GM23248 (cell line): ENCODE results near the gene FAM151A. TPM values are rescaled to one million over a fixed set of nuclear protein-coding genes. Genes with fewer than 3 reads are reported as not detected.

Experiments used
- DNase-seq: peaks from one replicate; pipeline ENCODE4 v3.0.0-alpha.2; 2015
- H2AFZ ChIP-seq: fragments of 200-600 bp; sonication (generic); 2 replicates; pipeline ENCODE4 v1.6.1; 2016; ENCODE audit warnings: antibody characterized with exemption
- H3F3A ChIP-seq: fragments of 200-600 bp; sonication (generic); 2 replicates; pipeline ENCODE4 v1.6.1; 2016; ENCODE audit warnings: mild to moderate bottlenecking, antibody characterized with exemption, mixed run types; ENCODE audit not compliant: insufficient read depth
- H3K27ac ChIP-seq: fragments of 200-600 bp; sonication (generic); 2 replicates; pipeline ENCODE4 v1.5.1; 2016; ENCODE audit warnings: mild to moderate bottlenecking
- H3K27me3 ChIP-seq: fragments of 200-600 bp; sonication (generic); replicated peaks from 2 replicates; pipeline ENCODE4 v1.6.1; 2016; ENCODE audit warnings: mild to moderate bottlenecking; ENCODE audit not compliant: insufficient read depth
- H3K36me3 ChIP-seq: fragments of 200-600 bp; sonication (generic); 2 replicates; pipeline ENCODE4 v1.6.1; 2016; ENCODE audit warnings: low read depth, mild to moderate bottlenecking
- H3K4me1 ChIP-seq: fragments of 200-600 bp; sonication (generic); 2 replicates; pipeline ENCODE4 v1.6.1; 2016; ENCODE audit warnings: mild to moderate bottlenecking; ENCODE audit not compliant: insufficient read depth
- H3K4me2 ChIP-seq: fragments of 200-600 bp; sonication (generic); one replicate; pipeline ENCODE4 v1.6.1; 2016; ENCODE audit warnings: mild to moderate bottlenecking; ENCODE audit not compliant: unreplicated experiment
- H3K4me3 ChIP-seq: fragments of 200-600 bp; sonication (generic); 2 replicates; pipeline ENCODE4 v1.5.1; 2016; ENCODE audit warnings: mild to moderate bottlenecking
- H3K79me2 ChIP-seq: fragments of 200-600 bp; sonication (generic); 2 replicates; pipeline ENCODE4 v1.6.1; 2016; ENCODE audit warnings: mild to moderate bottlenecking; ENCODE audit not compliant: insufficient read depth
- H3K9ac ChIP-seq: fragments of 200-600 bp; sonication (generic); 2 replicates; pipeline ENCODE4 v1.6.1; 2016; ENCODE audit warnings: mild to moderate bottlenecking
- H3K9me2 ChIP-seq: fragments of 200-600 bp; sonication (generic); 2 replicates; pipeline ENCODE4 v1.6.1; 2016; ENCODE audit warnings: mixed run types, mild to moderate bottlenecking, moderate library complexity; ENCODE audit not compliant: insufficient read depth
- H3K9me3 ChIP-seq: fragments of 200-600 bp; sonication (generic); one replicate; pipeline ENCODE4 v1.6.1; 2017; ENCODE audit warnings: low read depth
- H4K20me1 ChIP-seq: fragments of 200-600 bp; sonication (generic); 2 replicates; pipeline ENCODE4 v1.6.0; 2016; ENCODE audit not compliant: insufficient read depth
- EZH2 ChIP-seq: fragments of 200-600 bp; sonication (generic); IDR thresholded peaks from 2 replicates; pipeline ENCODE4 v1.6.1; 2018; ENCODE audit warnings: antibody characterized with exemption, mild to moderate bottlenecking; ENCODE audit not compliant: insufficient read depth, poor library complexity, severe bottlenecking
- EZH2phosphoT487 ChIP-seq: fragments of 200-600 bp; sonication (generic); IDR thresholded peaks from 2 replicates; pipeline ENCODE4 v1.6.1; 2018; ENCODE audit warnings: antibody characterized with exemption, moderate library complexity, mild to moderate bottlenecking, low read depth; ENCODE audit not compliant: insufficient read depth
- WGBS, 2 experiments: methylation state at CpG; one replicate each; pipeline ENCODE4 v1.1.6; 2015 to 2017; ENCODE audit warnings: low lambda C conversion rate in 2 of 2, low coverage in 1 of 2; ENCODE audit errors: missing lambda C conversion rate in 2 of 2; 5-methylcytosine and 5-hydroxymethylcytosine counted together
- in situ Hi-C: fragments of 300-500 bp; cut with MboI; formaldehyde crosslinking; loops from 2 replicates; pipeline ENCODE4 v1.15.0; 2020
- polyA plus RNA-seq: library from polyadenylated mRNA; unstranded; fragments of >200 nt; fragmentation: Nextera tagmentation; extraction: Ambion mirVana; gene quantifications from 2 replicates; pipeline ENCODE4 v1.2.1, GENCODE V29; 2016
- total RNA-seq: library from RNA; depleted of rRNA; stranded (reverse); fragments of >200 nt; shearing (Covaris generic); gene quantifications from 2 replicates; pipeline ENCODE4 v1.2.3, GENCODE V29; 2014

FAM151A gene
- total and polyA plus RNA-seq, 2 experiments from 2014 or later, result 0.09 TPM; not detected in 1

DNA sequence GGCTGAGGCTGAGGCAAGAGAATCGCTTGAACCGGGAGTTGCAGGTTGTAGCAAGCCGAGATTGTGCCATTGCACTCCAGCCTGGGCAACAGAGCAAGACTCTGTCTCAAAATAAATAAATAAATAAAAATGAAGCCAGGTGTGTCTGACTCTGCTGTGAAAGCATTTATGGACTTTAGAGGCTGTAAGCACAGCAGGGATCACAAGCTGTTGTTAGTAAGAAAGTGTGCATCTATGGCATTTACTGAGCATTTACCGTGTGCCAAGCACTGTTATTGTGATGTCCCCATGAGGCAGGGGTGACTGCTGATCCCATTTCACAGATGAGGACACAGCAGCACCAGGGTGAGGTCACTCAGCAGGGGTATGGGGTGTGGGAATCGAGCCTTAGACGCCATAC lies 20.1 kb downstream of the FAM151A start:
- H3K4me2 ChIP-seq, result no peak overlapping the region
- no peak overlapping the region for H2AFZ ChIP-seq
- no peaks in the 10 kb centered on the region for H3K27me3 ChIP-seq
- H3K9me3 ChIP-seq, result no peaks in the 10 kb centered on the region
- WGBS, 2 experiments, result 95 to 97% methylated on average over 6 of the region's 6 CpGs
- H4K20me1 ChIP-seq, result no peaks in the 10 kb centered on the region
- H3K4me3 ChIP-seq, result no peak overlapping the region
- no peaks in the 10 kb centered on the region for H3K36me3 ChIP-seq
- H3K9ac ChIP-seq, result no peak overlapping the region
- no peak for DNase-seq
- H3K9me2 ChIP-seq, result no peaks in the 10 kb centered on the region
- H3K27ac ChIP-seq, result no peak overlapping the region
- TF ChIP-seq EZH2phosphoT487, result no peak
- no peak for TF ChIP-seq EZH2
- H3F3A ChIP-seq, result no peaks in the 10 kb centered on the region
- in situ Hi-C loops, result no loop called here
- no peaks in the 10 kb centered on the region for H3K4me1 ChIP-seq
- H3K79me2 ChIP-seq, result no peaks in the 10 kb centered on the region

- WGBS, 2 experiments, result 88% methylated on average over 11 to 18 of the region's 18 CpGs
- no peaks in the 10 kb centered on the region for H3K9me2 ChIP-seq
- H3K4me1 ChIP-seq, result no peaks in the 10 kb centered on the region
- in situ Hi-C loops, result no loop called here
- no peaks in the 10 kb centered on the region for H3K79me2 ChIP-seq
- H3K4me3 ChIP-seq, result no peak overlapping the region
- TF ChIP-seq EZH2 (no peak), EZH2phosphoT487 (no peak)
- H3F3A ChIP-seq, result no peaks in the 10 kb centered on the region
- no peak overlapping the region for H3K9ac ChIP-seq
- H3K27me3 ChIP-seq, result no peaks in the 10 kb centered on the region
- no peak for DNase-seq
- H2AFZ ChIP-seq, result no peak overlapping the region
- H3K4me2 ChIP-seq, result no peak overlapping the region
- H3K9me3 ChIP-seq, result no peaks in the 10 kb centered on the region
- no peaks in the 10 kb centered on the region for H3K36me3 ChIP-seq
- no peaks in the 10 kb centered on the region for H4K20me1 ChIP-seq
- no peak overlapping the region for H3K27ac ChIP-seq
These were observed 20.8 kb downstream of the FAM151A start for GRCh38 chr1:54602554-54602953.

GRCh38 chr1:54601730-54602129 lies 21.6 kb downstream of the FAM151A start:
- no peaks in the 10 kb centered on the region for H3K36me3 ChIP-seq
- no peaks in the 10 kb centered on the region for H3F3A ChIP-seq
- no peak overlapping the region for H3K4me2 ChIP-seq
- H3K79me2 ChIP-seq, result no peaks in the 10 kb centered on the region
- TF ChIP-seq EZH2 (no peak), EZH2phosphoT487 (no peak)
- H3K27ac ChIP-seq, result no peak overlapping the region
- H3K9me3 ChIP-seq, result no peaks in the 10 kb centered on the region
- H3K27me3 ChIP-seq, result no peaks in the 10 kb centered on the region
- no peaks in the 10 kb centered on the region for H3K9me2 ChIP-seq
- no peaks in the 10 kb centered on the region for H3K4me1 ChIP-seq
- H3K9ac ChIP-seq, result no peak overlapping the region
- DNase-seq, result no peak
- no peak overlapping the region for H2AFZ ChIP-seq
- in situ Hi-C loops, result no loop called here
- H3K4me3 ChIP-seq, result no peak overlapping the region
- no peaks in the 10 kb centered on the region for H4K20me1 ChIP-seq
- 85 to 88% methylated on average over 10 of the region's 10 CpGs for WGBS, 2 experiments

DNA sequence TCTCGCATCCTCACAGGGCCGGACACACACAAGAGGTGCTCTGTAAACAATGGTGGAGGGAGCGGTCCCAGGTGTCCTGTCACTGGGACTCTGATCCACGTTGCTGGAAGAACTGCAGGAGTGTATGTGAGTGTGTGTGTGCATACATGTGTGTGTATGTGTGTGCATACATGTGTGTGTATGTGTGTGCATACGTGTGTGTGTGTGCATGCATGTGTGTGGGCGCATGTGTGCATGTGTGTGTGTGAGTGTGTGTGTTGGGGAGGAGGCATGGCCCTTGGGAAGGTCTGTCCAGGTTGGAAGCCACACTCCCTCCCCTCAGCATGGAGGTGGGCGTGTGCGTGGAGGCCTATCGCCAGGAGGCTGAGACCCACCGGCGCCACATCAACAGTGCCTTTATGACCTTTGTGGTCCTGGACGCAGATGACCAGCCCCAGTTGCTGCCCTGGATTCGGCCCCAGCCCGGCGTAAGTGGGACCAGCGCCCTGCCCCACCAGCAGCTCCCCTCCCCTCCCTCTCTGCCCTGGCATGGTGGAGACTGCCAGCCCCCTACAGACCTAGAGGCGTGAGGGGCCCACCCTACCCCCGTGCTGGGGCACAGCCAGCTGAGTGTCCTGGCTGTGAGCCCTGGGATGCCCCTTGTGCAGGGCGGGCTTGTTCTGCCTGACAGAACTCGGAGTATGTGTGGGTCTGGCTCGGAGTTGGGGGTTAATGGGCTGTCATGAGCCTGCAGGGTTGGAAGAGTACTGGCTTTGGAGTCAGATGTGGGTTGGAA lies 22.2 kb downstream of the FAM151A start:
- DNase-seq, result no peak
- H3K4me3 ChIP-seq, result no peak overlapping the region
- H3K9me2 ChIP-seq, result no peaks in the 10 kb centered on the region
- H3K4me1 ChIP-seq, result no peaks in the 10 kb centered on the region
- H4K20me1 ChIP-seq, result no peaks in the 10 kb centered on the region
- H3K9me3 ChIP-seq, result no peaks in the 10 kb centered on the region
- H3K27ac ChIP-seq, result no peak overlapping the region
- H3K27me3 ChIP-seq, result no peaks in the 10 kb centered on the region
- no peaks in the 10 kb centered on the region for H3K36me3 ChIP-seq
- in situ Hi-C loops, result no loop called here
- no peak overlapping the region for H2AFZ ChIP-seq
- no peaks in the 10 kb centered on the region for H3K79me2 ChIP-seq
- no peak for TF ChIP-seq EZH2phosphoT487
- no peak for TF ChIP-seq EZH2
- H3K4me2 ChIP-seq, result no peak overlapping the region
- no peaks in the 10 kb centered on the region for H3F3A ChIP-seq
- no peak overlapping the region for H3K9ac ChIP-seq
- WGBS, 2 experiments, result 83 to 84% methylated on average over 16 to 21 of the region's 21 CpGs
